ENCODE data around the gene TNFSF10.

Gene TNFSF10

DNA sequence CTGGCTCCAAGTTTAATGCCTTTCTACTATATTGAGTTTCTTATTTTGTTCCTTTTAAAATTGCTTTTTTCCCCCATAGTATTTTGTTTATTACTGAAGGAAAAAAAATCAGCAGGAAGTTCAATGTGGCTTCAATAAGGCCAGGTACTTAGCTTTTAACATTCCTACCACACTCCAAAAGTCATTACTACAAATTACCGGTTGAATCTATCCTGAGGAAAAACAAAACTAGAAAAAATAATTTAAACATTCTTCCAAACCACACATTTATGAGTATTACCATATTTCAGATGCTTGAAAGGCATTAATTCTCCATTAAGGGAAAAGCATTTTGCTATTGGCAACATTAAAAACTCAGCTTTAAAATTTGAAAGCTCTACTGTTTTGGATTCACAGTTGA is 20.2 kb upstream of the TNFSF10 start:
- no peak for DNase-seq (ENCODE audit: low spot score)
- TF ChIP-seq, protein P1, sequence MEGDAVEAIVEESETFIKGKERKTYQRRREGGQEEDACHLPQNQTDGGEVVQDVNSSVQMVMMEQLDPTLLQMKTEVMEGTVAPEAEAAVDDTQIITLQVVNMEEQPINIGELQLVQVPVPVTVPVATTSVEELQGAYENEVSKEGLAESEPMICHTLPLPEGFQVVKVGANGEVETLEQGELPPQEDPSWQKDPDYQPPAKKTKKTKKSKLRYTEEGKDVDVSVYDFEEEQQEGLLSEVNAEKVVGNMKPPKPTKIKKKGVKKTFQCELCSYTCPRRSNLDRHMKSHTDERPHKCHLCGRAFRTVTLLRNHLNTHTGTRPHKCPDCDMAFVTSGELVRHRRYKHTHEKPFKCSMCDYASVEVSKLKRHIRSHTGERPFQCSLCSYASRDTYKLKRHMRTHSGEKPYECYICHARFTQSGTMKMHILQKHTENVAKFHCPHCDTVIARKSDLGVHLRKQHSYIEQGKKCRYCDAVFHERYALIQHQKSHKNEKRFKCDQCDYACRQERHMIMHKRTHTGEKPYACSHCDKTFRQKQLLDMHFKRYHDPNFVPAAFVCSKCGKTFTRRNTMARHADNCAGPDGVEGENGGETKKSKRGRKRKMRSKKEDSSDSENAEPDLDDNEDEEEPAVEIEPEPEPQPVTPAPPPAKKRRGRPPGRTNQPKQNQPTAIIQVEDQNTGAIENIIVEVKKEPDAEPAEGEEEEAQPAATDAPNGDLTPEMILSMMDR (IDR thresholded peaks at IDR 0.05; ENCODE audit: extremely low read depth, missing control alignments) = no peak

DNA sequence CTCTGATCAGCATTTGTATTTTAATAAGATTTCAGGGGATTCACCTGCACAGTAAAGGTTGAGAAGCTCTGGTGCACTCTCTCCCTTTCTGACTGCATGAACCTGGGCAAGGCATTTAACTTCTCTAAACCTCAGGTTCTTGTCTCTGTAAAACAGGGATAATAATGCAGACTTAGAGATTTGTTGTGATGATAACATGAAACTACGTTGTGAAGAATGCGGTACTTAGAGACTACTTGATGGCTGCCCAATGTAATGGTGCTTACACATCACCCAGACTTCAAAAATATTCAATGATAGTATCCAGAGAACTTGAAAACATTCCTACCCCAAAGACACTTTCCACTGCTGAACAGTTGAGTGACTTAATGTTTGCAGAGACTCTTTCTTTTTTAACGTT is 19.8 kb upstream of the TNFSF10 start:
- TF ChIP-seq, protein P1 (IDR thresholded peaks at IDR 0.05; ENCODE audit: extremely low read depth, missing control alignments) = no peak
- DNase-seq (ENCODE audit: low spot score) = no peak

DNA sequence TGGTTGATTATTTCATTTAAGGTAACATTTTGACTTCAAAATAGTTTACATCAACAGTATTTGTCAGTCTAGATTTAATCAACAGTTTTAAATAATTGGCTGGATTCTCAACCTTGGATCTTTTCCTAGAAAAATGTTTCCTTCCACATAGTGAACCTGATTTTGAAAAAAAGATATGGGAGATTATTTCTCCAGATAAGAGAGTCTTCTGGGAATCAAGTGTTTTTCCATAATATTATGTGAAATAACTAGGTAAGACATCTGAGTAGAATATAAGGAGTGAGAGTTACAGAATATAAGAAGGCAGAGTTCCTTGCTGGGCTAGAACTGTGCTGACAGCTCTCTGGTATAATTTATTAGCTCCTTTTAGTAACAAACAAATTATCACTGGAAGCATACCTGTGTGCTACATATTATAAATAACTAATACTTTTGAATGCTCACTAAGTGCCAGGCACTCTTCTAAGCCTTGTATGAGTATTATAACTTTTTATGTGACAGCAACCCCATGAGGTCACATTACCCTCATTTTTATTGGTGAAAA is 18.8 kb upstream of the TNFSF10 start:
- no peak for DNase-seq (ENCODE audit: low spot score)
- TF ChIP-seq, protein P1 (IDR thresholded peaks at IDR 0.05; ENCODE audit: extremely low read depth, missing control alignments) = no peak

DNA sequence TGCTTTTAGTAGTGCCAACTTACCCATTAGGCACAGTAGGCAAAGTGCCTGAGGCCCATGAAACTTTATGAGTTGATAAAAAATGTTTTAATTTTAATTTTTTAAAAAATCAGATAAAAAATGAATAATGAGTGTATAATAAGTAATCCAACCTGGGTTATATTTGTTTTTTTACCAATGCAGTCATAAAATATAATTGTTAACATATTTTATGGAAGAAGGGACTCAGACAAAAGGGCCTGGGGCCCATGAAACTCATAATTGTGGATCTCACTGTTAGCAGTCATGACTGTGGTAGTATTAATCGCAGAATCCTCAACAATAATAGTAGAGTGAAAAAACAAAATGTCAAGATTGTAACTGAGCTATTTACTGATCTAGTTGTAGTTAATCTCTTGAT is 16.8 kb upstream of the TNFSF10 start:
- no peak for DNase-seq (ENCODE audit: low spot score)
- TF ChIP-seq, protein P1 (IDR thresholded peaks at IDR 0.05; ENCODE audit: extremely low read depth, missing control alignments) = no peak

DNA sequence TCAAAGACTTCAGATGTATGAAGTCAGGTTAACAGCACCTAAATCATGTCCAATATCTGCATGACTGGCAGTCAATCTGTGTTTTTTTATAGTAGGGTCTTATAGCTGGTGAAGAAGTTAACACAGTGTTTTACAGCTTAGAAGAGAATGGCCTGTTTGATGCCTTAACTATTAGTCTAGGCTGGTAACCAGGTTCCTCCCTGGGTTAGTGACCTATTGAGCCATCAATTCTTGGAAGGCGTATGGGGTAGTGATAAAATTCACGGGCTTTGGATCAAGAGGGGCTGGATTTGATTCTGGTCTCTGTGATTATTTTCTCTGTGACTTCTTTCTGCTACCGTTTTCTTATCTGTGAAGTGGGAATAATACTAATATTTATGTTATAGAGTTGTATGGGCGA is 16.0 kb upstream of the TNFSF10 start:
- TF ChIP-seq, protein P1 (IDR thresholded peaks at IDR 0.05; ENCODE audit: extremely low read depth, missing control alignments) = no peak
- DNase-seq (ENCODE audit: low spot score) = no peak

DNA sequence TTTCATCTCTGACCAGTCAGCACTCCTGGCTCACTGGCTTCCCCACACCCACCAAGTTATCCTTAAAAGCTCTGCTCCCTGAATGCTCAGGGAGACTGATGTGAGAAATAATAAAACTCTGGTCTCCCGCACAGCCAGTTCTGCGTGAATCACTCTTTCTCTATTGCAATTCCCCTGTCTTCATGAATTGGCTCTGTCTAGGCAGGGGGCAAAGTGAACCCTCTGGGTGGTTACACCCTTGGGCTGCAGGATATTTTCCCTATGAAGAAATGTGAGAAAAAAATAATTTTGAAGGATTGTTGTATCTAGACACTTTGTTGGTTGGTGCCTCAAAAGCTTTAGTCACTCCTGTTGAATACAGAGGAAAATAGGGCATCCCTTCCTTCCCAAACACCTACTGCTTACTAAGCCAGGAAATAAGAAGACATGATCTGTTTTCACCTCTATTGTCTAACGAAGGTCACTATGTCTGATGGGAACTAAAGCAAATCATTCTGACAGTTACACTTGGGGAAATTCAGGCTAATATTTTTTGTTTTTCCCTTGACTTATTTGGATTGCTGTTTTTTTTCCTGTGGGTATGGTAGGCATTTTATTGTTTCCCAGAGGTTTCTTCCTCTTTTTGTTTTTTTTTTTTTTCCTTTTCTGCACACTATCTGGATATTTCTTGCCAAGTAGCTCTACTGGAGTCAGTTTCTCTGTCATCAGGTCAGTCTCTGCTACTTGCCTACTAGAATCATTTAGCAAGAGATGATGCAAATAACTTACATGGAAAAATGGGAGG is 15.3 kb upstream of the TNFSF10 start:
- TF ChIP-seq, protein P1 (IDR thresholded peaks at IDR 0.05; ENCODE audit: extremely low read depth, missing control alignments) = no peak
- DNase-seq (ENCODE audit: low spot score) = no peak

DNA sequence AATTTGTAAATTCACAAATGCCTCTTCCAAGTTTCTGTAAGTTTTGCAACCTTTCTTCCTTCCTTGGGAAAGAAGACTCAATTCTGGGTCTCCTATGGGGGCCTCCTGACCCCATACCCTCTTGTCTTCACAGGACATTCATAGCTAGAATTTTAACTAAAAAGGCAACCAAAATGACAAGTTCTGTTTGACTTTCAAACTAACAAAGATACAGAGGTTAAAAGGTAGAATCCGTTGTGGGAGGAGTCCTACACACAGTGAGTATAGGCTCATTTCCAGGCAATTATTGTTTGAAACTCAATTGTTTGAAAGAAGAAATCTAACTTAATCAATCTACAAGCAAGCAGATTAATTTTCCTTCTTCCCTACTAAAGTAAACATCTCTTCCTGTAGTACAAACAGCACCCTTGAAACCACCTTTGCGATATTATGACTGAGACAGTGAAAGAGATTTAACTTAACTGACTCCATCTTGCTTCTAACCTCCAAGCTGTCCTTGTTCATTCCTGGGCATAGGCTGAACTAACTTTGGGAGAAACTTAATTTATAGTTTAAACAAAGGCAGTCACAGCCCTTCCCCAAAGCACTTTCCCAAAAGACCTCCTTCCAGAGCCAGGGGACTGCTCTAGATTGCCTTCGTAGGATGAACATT is 14.4 kb upstream of the TNFSF10 start:
- DNase-seq (ENCODE audit: low spot score) = no peak
- TF ChIP-seq, protein P1 (IDR thresholded peaks at IDR 0.05; ENCODE audit: extremely low read depth, missing control alignments) = no peak
